AG04449 (cell line): Measurements from ENCODE around the gene MCIDAS.

Source experiments
- CTCF ChIA-PET: fragments of 350-600 bp; formaldehyde crosslinking; extraction: SDS; loops from one replicate; lab custom pipeline; 2021; ENCODE audit warnings: antibody characterized with exemption; lab: Yijun Ruan, JAX
- POLR2A ChIA-PET: fragments of 400-600, 350-600 bp; formaldehyde crosslinking; extraction: SDS; loops from one replicate; lab custom pipeline; 2020; ENCODE audit warnings: antibody characterized with exemption, inconsistent platforms; lab: Yijun Ruan, JAX
- DNase-seq: peaks from one replicate; pipeline ENCODE4 v3.0.0-alpha.2; 2010; ENCODE audit warnings: low read depth, low spot score
- H3K4me3 ChIP-seq: 2 replicates; pipeline ENCODE4 v1.5.1; 2011; ENCODE audit warnings: low read depth, mild to moderate bottlenecking, control low read depth, low read length
- CTCF ChIP-seq: IDR thresholded peaks from one replicate; pipeline ENCODE4 v1.5.1; 2011; ENCODE audit warnings: mild to moderate bottlenecking, moderate library complexity, low read length, control low read depth, inconsistent platforms; ENCODE audit not compliant: insufficient read depth; ENCODE audit errors: missing control alignments

Gene MCIDAS

DNA sequence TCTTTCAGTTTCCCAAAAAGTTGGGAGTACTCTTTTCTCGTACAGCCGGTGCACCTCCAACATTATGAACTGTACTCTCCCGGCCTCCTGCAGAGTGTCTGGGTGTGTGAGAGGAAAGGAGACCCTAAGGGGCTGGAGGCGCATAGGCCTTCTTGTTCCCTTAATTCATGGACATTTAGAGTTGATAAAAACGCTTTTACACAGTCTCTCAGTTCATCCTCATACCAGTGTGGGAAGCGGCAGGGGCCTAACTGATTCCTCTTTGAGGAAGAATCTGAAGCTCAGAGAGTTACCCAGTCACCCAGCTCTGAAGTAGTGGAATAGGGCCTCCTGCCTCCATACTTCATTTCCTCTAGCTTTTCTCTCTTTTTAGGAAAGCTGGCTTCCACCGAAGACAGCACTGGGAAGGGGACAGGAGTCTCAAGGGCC lies 3.3 kb downstream of the MCIDAS start:
- no peak for DNase-seq

GRCh38 chr5:55222985-55223811 lies 3.9 kb downstream of the MCIDAS start:
- POLR2A ChIA-PET: no interaction called here
- H3K4me3 ChIP-seq: no peak overlapping the region
- no peak for DNase-seq
- CTCF ChIA-PET: interaction anchor here (0.6 to 1.2 kb wide), 2 partner anchors 10 to 14 kb away, joined by 3 read pairs; partner anchors contain the start of gene CCNO
- no peak for TF ChIP-seq CTCF

More for the DNA sequence above, 3.3 kb downstream of the MCIDAS start:
- ChIA-PET POLR2A (no interaction called here), CTCF (interaction anchor here (0.6 to 1.2 kb wide), 2 partner anchors 9 to 14 kb away, joined by 3 read pairs; partner anchors contain the start of gene CCNO)
- TF ChIP-seq CTCF: no peak
- H3K4me3 ChIP-seq: no peak overlapping the region

DNA sequence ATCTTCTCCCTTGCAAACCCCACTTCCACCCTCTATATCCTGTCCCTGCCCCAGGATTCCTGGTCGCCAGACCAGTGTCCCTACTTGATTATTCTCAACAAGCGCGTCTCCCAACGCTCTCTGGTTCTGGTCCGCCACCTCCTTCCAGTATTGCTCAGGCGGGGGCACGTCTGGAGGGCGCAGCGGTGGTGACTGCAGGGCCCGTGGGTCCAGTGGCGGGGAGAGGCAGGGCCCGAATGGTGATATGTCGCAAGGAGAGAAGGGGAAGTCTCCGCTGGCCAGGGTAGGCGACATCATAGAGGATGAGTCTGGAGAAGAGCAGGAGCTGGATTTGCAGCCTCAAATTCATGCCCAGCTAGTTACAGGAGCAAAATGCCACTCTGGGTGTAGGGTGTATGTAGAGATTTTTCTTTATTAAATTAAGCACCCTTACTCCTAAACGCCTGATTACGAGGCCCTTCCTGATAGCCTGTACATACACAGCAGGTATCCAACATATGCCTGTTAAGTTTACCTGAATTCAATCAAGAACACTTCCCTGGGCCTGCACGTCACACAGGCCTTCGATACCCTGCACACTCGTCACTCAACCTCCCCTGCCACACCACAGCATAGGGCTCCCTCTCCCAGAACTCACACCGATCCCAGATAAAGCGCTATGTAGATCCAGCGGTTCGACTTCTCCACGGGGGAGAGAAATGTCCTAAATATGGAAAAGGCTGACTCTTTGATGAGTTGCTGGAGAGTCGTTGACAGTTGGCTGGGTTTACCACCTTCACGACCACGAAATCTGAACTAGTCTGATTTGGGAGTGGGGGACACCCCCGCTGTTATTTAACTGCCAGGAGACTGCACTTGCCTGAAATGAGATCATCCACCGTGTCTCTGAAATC lies 4.8 kb downstream of the MCIDAS start:
- no peak overlapping the region for H3K4me3 ChIP-seq
- TF ChIP-seq CTCF: no peak
- ChIA-PET POLR2A (no interaction called here), CTCF (interaction anchor here (1.2 kb wide), 1 partner anchor 51 kb away, joined by 4 read pairs; no protein-coding TSS in a partner anchor)
- no peak for DNase-seq

GRCh38 chr5:55220433-55221185 lies 6.5 kb downstream of the MCIDAS start:
- POLR2A ChIA-PET: no interaction called here
- no peak for DNase-seq
- H3K4me3 ChIP-seq: peak overlapping the region; percentile 30
- CTCF ChIA-PET: interaction anchor here (0.7 to 1.7 kb wide), 3 partner anchors 11 to 50 kb away, joined by 3 to 9 read pairs (median 4); no protein-coding TSS in a partner anchor
- no peak for TF ChIP-seq CTCF

DNA sequence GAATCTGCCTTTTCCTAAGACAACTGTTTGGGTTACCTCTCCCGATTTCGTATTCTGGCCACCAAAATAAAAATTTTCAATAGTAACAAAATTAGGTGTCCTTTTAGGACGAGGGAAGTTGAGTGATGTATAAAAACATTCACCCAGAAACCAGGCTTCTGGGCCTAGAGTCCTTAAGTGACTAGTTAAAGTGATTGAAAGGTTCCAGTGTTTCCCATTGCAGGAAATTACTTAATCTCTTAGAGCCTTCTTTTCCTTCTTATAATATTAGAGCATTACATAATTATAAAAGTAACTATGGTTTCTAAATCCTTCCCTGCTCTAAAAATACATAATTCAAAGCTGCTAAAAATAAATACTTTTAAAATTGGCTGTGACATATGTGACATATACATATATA lies 7.3 kb downstream of the MCIDAS start:
- ChIA-PET CTCF (interaction anchor here (0.7 to 1.7 kb wide), 2 partner anchors 12 to 14 kb away, joined by 3 to 9 read pairs; no protein-coding TSS in a partner anchor), POLR2A (no interaction called here)
- DNase-seq: no peak
- TF ChIP-seq CTCF: no peak
- H3K4me3 ChIP-seq: no peak overlapping the region
